ENCODE data around the gene SPART. TPM values are rescaled to one million over a fixed set of nuclear protein-coding genes. Genes with fewer than 3 reads are reported as not detected.

Gene SPART
- polyA plus RNA-seq, 1 donor from 2014 or later: 52.4 TPM

DNA sequence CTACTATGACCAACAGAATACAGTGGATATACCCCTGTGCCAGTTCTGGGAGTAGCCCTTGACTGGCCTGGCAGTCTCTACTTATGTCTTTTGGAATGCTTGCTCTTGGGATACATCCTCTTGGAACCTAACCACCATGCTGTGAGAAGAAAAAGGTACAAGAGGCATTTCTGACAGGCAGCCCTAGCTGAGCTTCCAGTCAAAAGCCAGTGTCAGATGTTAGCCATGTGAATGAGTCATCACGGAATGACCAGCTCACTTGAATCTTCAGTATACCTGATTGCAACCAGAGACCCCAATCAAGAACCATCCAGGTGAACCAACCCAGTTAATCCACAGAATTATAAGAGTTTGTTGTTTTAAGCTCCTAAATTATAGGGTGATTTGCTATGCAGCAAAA lies 52.7 kb downstream of the SPART start:
- no peaks in the 10 kb centered on the region for H3K9me3 ChIP-seq (ENCODE audit: low read length)
- no peak overlapping the region for H3K27ac ChIP-seq (ENCODE audit: low read length)
- no peak overlapping the region for H2AFZ ChIP-seq (ENCODE audit: low read depth, low read length)
- TF ChIP-seq EZH2 (IDR thresholded peaks at IDR 0.05; ENCODE audit: borderline replicate concordance, insufficient read depth, low read length, poor library complexity, severe bottlenecking) (no peak), EP300 (conservative IDR thresholded peaks at IDR 0.05; ENCODE audit: poor library complexity, severe bottlenecking) (no peak), MXI1 (conservative IDR thresholded peaks at IDR 0.05; ENCODE audit: poor library complexity, severe bottlenecking) (no peak), TAF1 (IDR thresholded peaks at IDR 0.05; ENCODE audit: low read depth) (no peak), SMC3 (conservative IDR thresholded peaks at IDR 0.05; ENCODE audit: poor library complexity) (no peak), RAD21 (conservative IDR thresholded peaks at IDR 0.05) (no peak), POLR2AphosphoS5 (IDR thresholded peaks at IDR 0.05) (no peak)
- TF ChIP-seq, protein P1, sequence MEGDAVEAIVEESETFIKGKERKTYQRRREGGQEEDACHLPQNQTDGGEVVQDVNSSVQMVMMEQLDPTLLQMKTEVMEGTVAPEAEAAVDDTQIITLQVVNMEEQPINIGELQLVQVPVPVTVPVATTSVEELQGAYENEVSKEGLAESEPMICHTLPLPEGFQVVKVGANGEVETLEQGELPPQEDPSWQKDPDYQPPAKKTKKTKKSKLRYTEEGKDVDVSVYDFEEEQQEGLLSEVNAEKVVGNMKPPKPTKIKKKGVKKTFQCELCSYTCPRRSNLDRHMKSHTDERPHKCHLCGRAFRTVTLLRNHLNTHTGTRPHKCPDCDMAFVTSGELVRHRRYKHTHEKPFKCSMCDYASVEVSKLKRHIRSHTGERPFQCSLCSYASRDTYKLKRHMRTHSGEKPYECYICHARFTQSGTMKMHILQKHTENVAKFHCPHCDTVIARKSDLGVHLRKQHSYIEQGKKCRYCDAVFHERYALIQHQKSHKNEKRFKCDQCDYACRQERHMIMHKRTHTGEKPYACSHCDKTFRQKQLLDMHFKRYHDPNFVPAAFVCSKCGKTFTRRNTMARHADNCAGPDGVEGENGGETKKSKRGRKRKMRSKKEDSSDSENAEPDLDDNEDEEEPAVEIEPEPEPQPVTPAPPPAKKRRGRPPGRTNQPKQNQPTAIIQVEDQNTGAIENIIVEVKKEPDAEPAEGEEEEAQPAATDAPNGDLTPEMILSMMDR (IDR thresholded peaks at IDR 0.05; ENCODE audit: poor library complexity, severe bottlenecking): no peak
- TF ChIP-seq, protein P2, sequence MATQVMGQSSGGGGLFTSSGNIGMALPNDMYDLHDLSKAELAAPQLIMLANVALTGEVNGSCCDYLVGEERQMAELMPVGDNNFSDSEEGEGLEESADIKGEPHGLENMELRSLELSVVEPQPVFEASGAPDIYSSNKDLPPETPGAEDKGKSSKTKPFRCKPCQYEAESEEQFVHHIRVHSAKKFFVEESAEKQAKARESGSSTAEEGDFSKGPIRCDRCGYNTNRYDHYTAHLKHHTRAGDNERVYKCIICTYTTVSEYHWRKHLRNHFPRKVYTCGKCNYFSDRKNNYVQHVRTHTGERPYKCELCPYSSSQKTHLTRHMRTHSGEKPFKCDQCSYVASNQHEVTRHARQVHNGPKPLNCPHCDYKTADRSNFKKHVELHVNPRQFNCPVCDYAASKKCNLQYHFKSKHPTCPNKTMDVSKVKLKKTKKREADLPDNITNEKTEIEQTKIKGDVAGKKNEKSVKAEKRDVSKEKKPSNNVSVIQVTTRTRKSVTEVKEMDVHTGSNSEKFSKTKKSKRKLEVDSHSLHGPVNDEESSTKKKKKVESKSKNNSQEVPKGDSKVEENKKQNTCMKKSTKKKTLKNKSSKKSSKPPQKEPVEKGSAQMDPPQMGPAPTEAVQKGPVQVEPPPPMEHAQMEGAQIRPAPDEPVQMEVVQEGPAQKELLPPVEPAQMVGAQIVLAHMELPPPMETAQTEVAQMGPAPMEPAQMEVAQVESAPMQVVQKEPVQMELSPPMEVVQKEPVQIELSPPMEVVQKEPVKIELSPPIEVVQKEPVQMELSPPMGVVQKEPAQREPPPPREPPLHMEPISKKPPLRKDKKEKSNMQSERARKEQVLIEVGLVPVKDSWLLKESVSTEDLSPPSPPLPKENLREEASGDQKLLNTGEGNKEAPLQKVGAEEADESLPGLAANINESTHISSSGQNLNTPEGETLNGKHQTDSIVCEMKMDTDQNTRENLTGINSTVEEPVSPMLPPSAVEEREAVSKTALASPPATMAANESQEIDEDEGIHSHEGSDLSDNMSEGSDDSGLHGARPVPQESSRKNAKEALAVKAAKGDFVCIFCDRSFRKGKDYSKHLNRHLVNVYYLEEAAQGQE (IDR thresholded peaks at IDR 0.05; ENCODE audit: borderline replicate concordance): no peak
- no peak overlapping the region for H3K4me2 ChIP-seq (ENCODE audit: low read length)
- H4K20me1 ChIP-seq (ENCODE audit: insufficient read depth): no peaks in the 10 kb centered on the region
- no peaks in the 10 kb centered on the region for H3K9me2 ChIP-seq (ENCODE audit: insufficient read depth, low read length)
- H3K36me3 ChIP-seq (ENCODE audit: insufficient read depth, low read length): no peaks in the 10 kb centered on the region
- no peaks in the 10 kb centered on the region for H3F3A ChIP-seq (ENCODE audit: insufficient read depth, low read length, poor library complexity, severe bottlenecking)
- no peak overlapping the region for H3K4me3 ChIP-seq (ENCODE audit: low read length)
- H3K27me3 ChIP-seq (ENCODE audit: insufficient read depth, low read depth, low read length): peaks cover 20% of the 10 kb centered on the region
- H3K79me2 ChIP-seq (replicated peaks; ENCODE audit: insufficient read depth, low read length): no peaks in the 10 kb centered on the region
- no peak overlapping the region for H3K9ac ChIP-seq (ENCODE audit: low read length)

DNA sequence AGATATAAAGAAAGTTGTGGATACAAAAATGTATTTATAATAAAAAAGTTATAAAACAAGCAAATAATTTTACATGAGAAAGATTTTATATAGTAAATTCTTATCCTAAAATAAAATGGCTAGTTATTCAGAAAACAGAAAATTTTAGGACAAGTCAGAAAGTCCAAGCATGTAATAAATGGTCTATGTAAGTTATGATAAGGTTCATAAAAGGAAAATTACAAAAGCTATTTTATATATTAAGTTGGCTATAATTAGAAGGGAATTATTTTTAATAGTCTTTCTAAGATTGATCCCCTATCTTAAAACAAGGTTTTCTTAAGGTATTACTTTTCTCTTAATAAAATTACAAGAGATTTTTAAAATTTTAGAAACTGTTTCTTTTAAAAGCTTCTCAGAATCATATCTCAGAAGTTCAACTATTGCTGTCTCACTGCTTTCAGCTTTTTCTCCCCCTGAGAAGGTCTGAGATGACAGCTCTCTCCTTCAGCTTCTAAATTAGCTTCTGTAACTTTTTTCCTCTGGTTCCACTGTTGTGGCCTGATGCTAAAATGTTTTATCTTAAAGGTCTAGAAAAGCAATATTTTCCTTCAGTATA lies 57.3 kb downstream of the SPART start:
- H3K79me2 ChIP-seq (replicated peaks; ENCODE audit: insufficient read depth, low read length): no peaks in the 10 kb centered on the region
- no peaks in the 10 kb centered on the region for H4K20me1 ChIP-seq (ENCODE audit: insufficient read depth)
- H3K27me3 ChIP-seq (ENCODE audit: insufficient read depth, low read depth, low read length): no peaks in the 10 kb centered on the region
- no peak overlapping the region for H3K9ac ChIP-seq (ENCODE audit: low read length)
- TF ChIP-seq, protein P1 (IDR thresholded peaks at IDR 0.05; ENCODE audit: poor library complexity, severe bottlenecking): no peak
- no peak for TF ChIP-seq RAD21 (conservative IDR thresholded peaks at IDR 0.05)
- no peak for TF ChIP-seq POLR2AphosphoS5 (IDR thresholded peaks at IDR 0.05)
- TF ChIP-seq EP300 (conservative IDR thresholded peaks at IDR 0.05; ENCODE audit: poor library complexity, severe bottlenecking): no peak
- TF ChIP-seq SMC3 (conservative IDR thresholded peaks at IDR 0.05; ENCODE audit: poor library complexity): no peak
- no peak for TF ChIP-seq EZH2 (IDR thresholded peaks at IDR 0.05; ENCODE audit: borderline replicate concordance, insufficient read depth, low read length, poor library complexity, severe bottlenecking)
- TF ChIP-seq, protein P2 (IDR thresholded peaks at IDR 0.05; ENCODE audit: borderline replicate concordance): no peak
- no peak for TF ChIP-seq MXI1 (conservative IDR thresholded peaks at IDR 0.05; ENCODE audit: poor library complexity, severe bottlenecking)
- TF ChIP-seq TAF1 (IDR thresholded peaks at IDR 0.05; ENCODE audit: low read depth): no peak
- H3K4me3 ChIP-seq (ENCODE audit: low read length): no peak overlapping the region
- no peaks in the 10 kb centered on the region for H3K9me2 ChIP-seq (ENCODE audit: insufficient read depth, low read length)
- H3F3A ChIP-seq (ENCODE audit: insufficient read depth, low read length, poor library complexity, severe bottlenecking): no peaks in the 10 kb centered on the region
- H3K9me3 ChIP-seq (ENCODE audit: low read length): no peaks in the 10 kb centered on the region
- no peak overlapping the region for H2AFZ ChIP-seq (ENCODE audit: low read depth, low read length)
- no peak overlapping the region for H3K4me2 ChIP-seq (ENCODE audit: low read length)
- H3K27ac ChIP-seq (ENCODE audit: low read length): no peak overlapping the region
- H3K36me3 ChIP-seq (ENCODE audit: insufficient read depth, low read length): no peaks in the 10 kb centered on the region

Data from neural cell (in vitro differentiated cells).